ENCODE measurements around the gene AGPAT4. TPM values are rescaled to one million over a fixed set of nuclear protein-coding genes. Genes with fewer than 3 reads are reported as not detected.
A peak's percentile ranks its signal among the peaks of the same experiment; 100 is the strongest.

The AGPAT4 gene
- total RNA-seq, 2 experiments from 2014 or later = 0.95 to 1.3 TPM

GRCh38 chr6:161279677-161280415, 6.0 kb upstream of the AGPAT4 start:
- Histone ChIP-seq H3K4me2 (ENCODE audit: low read length) (no peak overlapping the region), H4K20me1 (ENCODE audit: insufficient read depth, low read length) (no peaks in the 10 kb centered on the region), H2AFZ (ENCODE audit: low read length) (no peak overlapping the region), H3K9me2 (ENCODE audit: insufficient read depth, low read length) (no peaks in the 10 kb centered on the region), H3K36me3 (ENCODE audit: insufficient read depth, low read length) (no peaks in the 10 kb centered on the region), H3K4me3 (ENCODE audit: low read depth, low read length, poor library complexity, severe bottlenecking) (no peak overlapping the region), H3K4me1 (ENCODE audit: insufficient read depth, low read length, poor library complexity, severe bottlenecking) (no peaks in the 10 kb centered on the region), H3K9me3 (ENCODE audit: low read length) (no peaks in the 10 kb centered on the region), H3K79me2 (ENCODE audit: insufficient read depth, low read depth, low read length) (no peaks in the 10 kb centered on the region), H3K27ac (ENCODE audit: low read depth, low read length, poor library complexity, severe bottlenecking) (no peak overlapping the region)
- TF ChIP-seq CTCF (conservative IDR thresholded peaks at IDR 0.05; ENCODE audit: low read length) (no peak), EZH2phosphoT487 (IDR thresholded peaks at IDR 0.05; ENCODE audit: borderline replicate concordance, low read depth, low read length) (no peak)
- intact Hi-C loops (cut with micrococcal nuclease; ENCODE audit: unreplicated experiment) = no loop called here
- no TSS peak for BruUV-seq (replicated peaks)
- ChIA-PET POLR2A (interaction anchor here (0.6 kb wide), 1 partner anchor 54 kb away, joined by 4 read pairs; no protein-coding TSS in a partner anchor), CTCF (ENCODE audit: unreplicated experiment) (no interaction called here)
- no peak for DNase-seq (ENCODE audit: low spot score)

- Histone ChIP-seq H3K4me3 (ENCODE audit: low read depth, low read length, poor library complexity, severe bottlenecking) (no peak overlapping the region), H3K79me2 (ENCODE audit: insufficient read depth, low read depth, low read length) (no peaks in the 10 kb centered on the region), H3K4me1 (ENCODE audit: insufficient read depth, low read length, poor library complexity, severe bottlenecking) (peaks cover 9% of the 10 kb centered on the region), H2AFZ (ENCODE audit: low read length) (no peak overlapping the region), H3K9me3 (ENCODE audit: low read length) (no peaks in the 10 kb centered on the region), H3K4me2 (ENCODE audit: low read length) (no peak overlapping the region), H3K27ac (ENCODE audit: low read depth, low read length, poor library complexity, severe bottlenecking) (no peak overlapping the region), H3K36me3 (ENCODE audit: insufficient read depth, low read length) (no peaks in the 10 kb centered on the region), H4K20me1 (ENCODE audit: insufficient read depth, low read length) (no peaks in the 10 kb centered on the region), H3K9me2 (ENCODE audit: insufficient read depth, low read length) (no peaks in the 10 kb centered on the region)
- TF ChIP-seq EZH2phosphoT487 (IDR thresholded peaks at IDR 0.05; ENCODE audit: borderline replicate concordance, low read depth, low read length) = no peak
- CTCF ChIA-PET (ENCODE audit: unreplicated experiment) = no interaction called here
- no peak for DNase-seq (ENCODE audit: low spot score)
- POLR2A ChIA-PET = no interaction called here
- no TSS peak for BruUV-seq (replicated peaks)
- intact Hi-C loops (cut with micrococcal nuclease; ENCODE audit: unreplicated experiment) = no loop called here
These were observed 2.8 kb upstream of the AGPAT4 start for GRCh38 chr6:161276605-161277155.

- no peak for DNase-seq (ENCODE audit: low spot score)
- Histone ChIP-seq H4K20me1 (ENCODE audit: insufficient read depth, low read length) (no peaks in the 10 kb centered on the region), H3K27ac (ENCODE audit: low read depth, low read length, poor library complexity, severe bottlenecking) (no peak overlapping the region), H3K79me2 (ENCODE audit: insufficient read depth, low read depth, low read length) (no peaks in the 10 kb centered on the region), H3K36me3 (ENCODE audit: insufficient read depth, low read length) (no peaks in the 10 kb centered on the region), H2AFZ (ENCODE audit: low read length) (peak overlapping the region; percentile 67; the same call in 1 of the 2 replicates), H3K4me2 (ENCODE audit: low read length) (no peak overlapping the region), H3K9me2 (ENCODE audit: insufficient read depth, low read length) (no peaks in the 10 kb centered on the region), H3K4me1 (ENCODE audit: insufficient read depth, low read length, poor library complexity, severe bottlenecking) (peaks cover 9% of the 10 kb centered on the region), H3K4me3 (ENCODE audit: low read depth, low read length, poor library complexity, severe bottlenecking) (no peak overlapping the region), H3K9me3 (ENCODE audit: low read length) (no peaks in the 10 kb centered on the region)
- ChIA-PET POLR2A (interaction anchor here (1.1 kb wide), 1 partner anchor 282 kb away, joined by 4 read pairs; no protein-coding TSS in a partner anchor), CTCF (ENCODE audit: unreplicated experiment) (no interaction called here)
- intact Hi-C loops (cut with micrococcal nuclease; ENCODE audit: unreplicated experiment) = no loop called here
- TF ChIP-seq EZH2phosphoT487 (IDR thresholded peaks at IDR 0.05; ENCODE audit: borderline replicate concordance, low read depth, low read length) = no peak
- BruUV-seq (replicated peaks) = no TSS peak
These were observed 1.0 kb upstream of the AGPAT4 start for GRCh38 chr6:161274898-161275297.
